ENCODE data around the gene SUGP1.
"Not testable (repeated sequence)": the region's sequence is repeated elsewhere in the genome, so short reads cannot be mapped to it uniquely, and the experiment has no call there.

The SUGP1 gene

DNA sequence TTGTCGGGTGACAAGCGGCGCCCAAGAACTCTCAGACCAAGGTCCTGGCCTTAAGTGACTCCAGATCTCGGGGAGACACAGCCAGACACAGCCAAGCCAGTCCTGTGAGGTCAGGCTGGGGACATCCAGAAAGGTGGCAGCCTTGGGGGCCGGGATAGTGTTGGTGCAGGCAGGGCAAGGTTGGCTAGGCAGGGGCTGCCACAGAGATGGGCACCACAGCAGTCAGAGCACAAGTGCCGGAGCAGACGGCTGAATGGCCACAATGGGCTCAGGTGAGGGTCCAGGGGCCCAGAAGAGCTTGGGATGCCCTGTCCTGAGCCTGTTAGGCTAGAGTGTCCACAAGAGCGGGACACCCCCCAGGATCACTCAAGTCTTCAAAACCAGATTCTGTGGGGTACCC, 32.5 kb upstream of the SUGP1 start:
- H3K9me3 ChIP-seq (ENCODE audit: control insufficient read depth, insufficient read depth, low read length), result no peaks in the 10 kb centered on the region
- H3K4me1 ChIP-seq (ENCODE audit: control insufficient read depth, insufficient read depth, low read length), result no peaks in the 10 kb centered on the region
- no peak overlapping the region for H3K4me3 ChIP-seq (ENCODE audit: low read depth, low read length)
- peaks cover 44% of the 10 kb centered on the region for H3K36me3 ChIP-seq (ENCODE audit: control insufficient read depth, insufficient read depth, low read length)
- no peaks in the 10 kb centered on the region for H3K27me3 ChIP-seq (ENCODE audit: control insufficient read depth, insufficient read depth, low read length)
- no peak overlapping the region for H3K9ac ChIP-seq (ENCODE audit: low read depth, low read length)

DNA sequence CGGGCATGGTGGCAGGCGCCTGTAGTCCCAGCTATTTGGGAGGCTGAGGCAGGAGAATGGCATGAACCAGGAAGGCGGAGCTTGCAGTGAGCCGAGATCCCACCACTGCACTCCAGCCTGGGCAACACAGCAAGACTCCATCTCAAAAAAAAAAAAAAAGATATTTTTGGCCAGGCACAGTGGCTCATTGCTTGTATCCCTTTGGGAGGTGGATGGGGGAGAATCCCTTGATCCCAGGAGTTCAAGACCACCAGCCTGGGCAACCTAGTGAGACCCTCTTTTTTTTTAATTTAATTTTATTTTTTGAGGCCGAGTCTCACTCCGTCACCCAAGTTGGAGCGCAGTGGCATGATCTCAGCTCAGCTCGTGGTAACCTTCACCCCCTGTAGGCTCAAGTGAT, 30.4 kb upstream of the SUGP1 start:
- not testable (repeated sequence) for H3K9ac ChIP-seq (ENCODE audit: low read depth, low read length); H3K4me1 ChIP-seq (ENCODE audit: control insufficient read depth, insufficient read depth, low read length); H3K9me3 ChIP-seq (ENCODE audit: control insufficient read depth, insufficient read depth, low read length); H3K4me3 ChIP-seq (ENCODE audit: low read depth, low read length); H3K27me3 ChIP-seq (ENCODE audit: control insufficient read depth, insufficient read depth, low read length)
- peaks cover 45% of the 10 kb centered on the region for H3K36me3 ChIP-seq (ENCODE audit: control insufficient read depth, insufficient read depth, low read length)

DNA sequence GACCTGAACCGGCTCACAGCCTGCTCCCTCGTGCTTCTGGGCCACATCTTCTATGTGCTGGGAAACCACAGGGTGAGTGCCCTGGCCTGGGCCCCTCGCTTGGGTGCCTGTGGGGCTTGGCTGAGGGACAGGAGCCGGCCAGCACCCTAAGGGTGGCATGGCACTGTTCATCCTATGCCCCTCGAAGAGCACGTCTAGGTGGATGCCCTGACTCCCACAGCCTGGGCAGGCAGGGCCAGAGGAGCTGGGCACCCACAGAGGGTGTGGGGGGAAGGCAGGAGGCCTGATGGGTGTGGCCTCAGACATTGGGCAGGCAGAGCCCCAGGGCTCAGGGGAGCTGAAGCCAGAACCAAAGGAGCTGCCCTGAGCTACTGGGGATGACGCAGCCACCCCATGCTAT, 29.1 kb upstream of the SUGP1 start:
- Histone ChIP-seq H3K9ac (ENCODE audit: low read depth, low read length) (no peak overlapping the region), H3K27me3 (ENCODE audit: control insufficient read depth, insufficient read depth, low read length) (no peaks in the 10 kb centered on the region), H3K36me3 (ENCODE audit: control insufficient read depth, insufficient read depth, low read length) (peaks cover 45% of the 10 kb centered on the region), H3K9me3 (ENCODE audit: control insufficient read depth, insufficient read depth, low read length) (no peaks in the 10 kb centered on the region), H3K4me1 (ENCODE audit: control insufficient read depth, insufficient read depth, low read length) (no peaks in the 10 kb centered on the region), H3K4me3 (ENCODE audit: low read depth, low read length) (no peak overlapping the region)

DNA sequence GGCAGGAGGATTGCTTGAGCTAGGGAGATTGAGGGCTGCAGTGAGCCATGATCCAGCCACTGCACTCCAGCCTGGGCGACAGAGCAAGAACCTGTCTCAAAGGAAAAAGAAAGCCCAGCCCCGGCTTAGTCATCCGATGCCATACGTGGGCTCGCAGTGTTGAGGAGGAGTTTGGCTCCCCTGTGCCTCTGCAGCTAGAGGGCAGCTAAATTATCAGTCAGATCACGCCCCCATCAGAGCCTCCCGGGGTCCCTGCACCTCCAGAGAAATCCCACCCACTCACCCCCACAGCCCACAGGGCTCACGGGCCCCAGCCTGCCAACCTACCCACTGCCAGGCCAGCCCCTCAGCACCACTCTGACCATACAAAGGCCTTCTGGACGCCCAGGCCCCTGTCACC, 28.0 kb upstream of the SUGP1 start:
- peaks cover 51% of the 10 kb centered on the region for H3K36me3 ChIP-seq (ENCODE audit: control insufficient read depth, insufficient read depth, low read length)
- no peaks in the 10 kb centered on the region for H3K27me3 ChIP-seq (ENCODE audit: control insufficient read depth, insufficient read depth, low read length)
- H3K9ac ChIP-seq (ENCODE audit: low read depth, low read length), result no peak overlapping the region
- no peak overlapping the region for H3K4me3 ChIP-seq (ENCODE audit: low read depth, low read length)
- no peaks in the 10 kb centered on the region for H3K4me1 ChIP-seq (ENCODE audit: control insufficient read depth, insufficient read depth, low read length)
- H3K9me3 ChIP-seq (ENCODE audit: control insufficient read depth, insufficient read depth, low read length), result no peaks in the 10 kb centered on the region

DNA sequence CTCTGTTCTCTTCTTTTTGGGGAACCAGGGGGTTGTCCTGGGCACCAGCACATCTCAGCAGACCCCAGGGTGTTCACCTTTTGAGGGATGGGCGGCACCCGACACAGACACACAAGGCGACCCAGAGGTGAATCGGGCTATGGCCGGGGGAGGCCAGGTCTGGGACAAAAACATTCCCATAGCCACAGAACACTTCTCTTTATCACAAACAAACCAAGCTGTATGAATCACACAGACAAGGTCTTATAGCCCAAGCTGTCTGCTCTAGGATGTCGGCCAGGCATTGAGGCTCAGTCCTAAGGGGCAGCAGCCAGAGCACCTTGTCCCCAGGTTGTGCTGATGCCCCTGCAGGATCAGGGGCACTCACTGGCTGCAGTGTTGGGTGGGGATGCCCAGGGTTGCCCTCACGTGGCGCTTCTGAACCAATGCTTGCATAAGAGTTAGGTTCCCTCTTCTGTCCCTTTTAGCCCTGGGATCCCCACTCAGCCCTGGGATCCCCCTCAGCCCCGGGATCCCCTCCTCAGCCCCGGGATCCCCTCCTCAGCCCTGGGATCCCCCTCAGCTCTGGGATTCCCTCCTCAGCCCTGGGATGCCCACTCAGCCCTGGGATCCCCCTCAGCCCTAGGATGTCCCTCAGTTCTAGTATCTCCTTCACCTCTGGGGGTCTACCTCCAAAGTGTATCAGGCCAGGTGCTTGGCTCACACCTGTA, 27.2 kb upstream of the SUGP1 start:
- no peaks in the 10 kb centered on the region for H3K27me3 ChIP-seq (ENCODE audit: control insufficient read depth, insufficient read depth, low read length)
- H3K9me3 ChIP-seq (ENCODE audit: control insufficient read depth, insufficient read depth, low read length), result no peaks in the 10 kb centered on the region
- H3K36me3 ChIP-seq (ENCODE audit: control insufficient read depth, insufficient read depth, low read length), result peaks cover 53% of the 10 kb centered on the region
- H3K4me3 ChIP-seq (ENCODE audit: low read depth, low read length), result no peak overlapping the region
- H3K9ac ChIP-seq (ENCODE audit: low read depth, low read length), result no peak overlapping the region
- H3K4me1 ChIP-seq (ENCODE audit: control insufficient read depth, insufficient read depth, low read length), result no peaks in the 10 kb centered on the region

DNA sequence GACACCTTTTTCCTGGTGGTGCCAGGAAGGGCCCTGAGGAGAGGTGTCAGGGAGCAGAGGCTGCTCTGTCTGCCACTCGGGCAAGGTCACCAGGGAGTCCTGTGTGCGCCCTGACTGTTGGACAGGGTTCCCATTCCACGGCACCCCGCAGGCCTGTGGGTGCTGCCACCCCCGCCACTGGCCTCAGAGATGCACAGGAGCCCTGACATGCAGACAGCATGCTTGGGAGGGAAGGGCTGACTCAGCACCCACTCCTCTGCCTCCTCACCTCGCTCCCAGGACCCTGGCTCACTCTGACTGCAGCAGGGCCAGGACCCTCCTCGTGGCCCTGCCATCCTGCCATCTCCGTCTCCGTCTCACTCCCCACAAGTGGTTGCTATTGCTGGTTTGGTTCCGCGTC, 25.7 kb upstream of the SUGP1 start:
- no peaks in the 10 kb centered on the region for H3K4me1 ChIP-seq (ENCODE audit: control insufficient read depth, insufficient read depth, low read length)
- no peak overlapping the region for H3K4me3 ChIP-seq (ENCODE audit: low read depth, low read length)
- no peak overlapping the region for H3K9ac ChIP-seq (ENCODE audit: low read depth, low read length)
- no peaks in the 10 kb centered on the region for H3K9me3 ChIP-seq (ENCODE audit: control insufficient read depth, insufficient read depth, low read length)
- no peaks in the 10 kb centered on the region for H3K27me3 ChIP-seq (ENCODE audit: control insufficient read depth, insufficient read depth, low read length)
- peaks cover 64% of the 10 kb centered on the region for H3K36me3 ChIP-seq (ENCODE audit: control insufficient read depth, insufficient read depth, low read length)

DNA sequence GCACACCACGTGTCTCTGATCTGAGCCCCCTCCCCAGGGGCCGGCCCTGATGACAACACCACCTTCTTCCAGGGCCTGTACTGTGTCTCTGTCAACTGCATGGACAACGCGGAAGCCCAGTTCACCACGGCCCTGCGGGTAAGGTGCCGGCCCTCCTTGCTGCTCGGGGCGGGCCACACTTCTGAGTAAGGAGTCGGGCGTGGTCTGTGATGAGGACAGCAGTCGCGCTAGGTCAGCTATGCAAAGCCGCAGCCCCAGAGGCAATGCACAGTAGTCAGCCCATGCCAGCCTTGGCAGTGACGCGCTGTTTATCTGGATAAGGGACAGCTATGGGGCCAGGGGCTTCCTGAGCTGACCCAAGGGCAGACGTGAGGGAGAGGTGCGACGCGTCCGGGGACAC, 24.9 kb upstream of the SUGP1 start:
- Histone ChIP-seq H3K36me3 (ENCODE audit: control insufficient read depth, insufficient read depth, low read length) (peaks cover 68% of the 10 kb centered on the region), H3K4me3 (ENCODE audit: low read depth, low read length) (no peak overlapping the region), H3K9me3 (ENCODE audit: control insufficient read depth, insufficient read depth, low read length) (no peaks in the 10 kb centered on the region)

DNA sequence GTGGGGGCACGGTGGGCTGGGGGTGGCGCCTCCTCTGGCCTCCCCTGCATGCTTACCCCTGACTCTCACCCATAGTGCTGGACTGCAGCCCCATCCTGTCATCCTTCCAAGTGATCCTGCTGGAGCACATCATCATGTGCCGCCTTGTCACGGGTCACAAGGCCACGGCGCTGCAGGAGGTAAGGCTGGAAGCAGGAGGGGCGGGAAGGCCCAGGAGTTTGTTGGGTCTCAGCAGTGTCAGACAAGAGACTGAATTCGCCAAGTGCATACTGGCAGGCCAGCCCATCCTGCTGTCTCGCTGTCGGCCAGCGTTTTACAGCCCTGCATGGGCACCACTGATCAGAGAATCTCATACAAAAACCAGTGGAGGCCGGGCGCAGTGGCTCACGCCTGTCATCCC, 23.5 kb upstream of the SUGP1 start:
- H3K27me3 ChIP-seq (ENCODE audit: control insufficient read depth, insufficient read depth, low read length), result no peaks in the 10 kb centered on the region
- no peak overlapping the region for H3K9ac ChIP-seq (ENCODE audit: low read depth, low read length)
- H3K36me3 ChIP-seq (ENCODE audit: control insufficient read depth, insufficient read depth, low read length), result peaks cover 62% of the 10 kb centered on the region
- H3K4me1 ChIP-seq (ENCODE audit: control insufficient read depth, insufficient read depth, low read length), result no peaks in the 10 kb centered on the region
- H3K9me3 ChIP-seq (ENCODE audit: control insufficient read depth, insufficient read depth, low read length), result no peaks in the 10 kb centered on the region
- no peak overlapping the region for H3K4me3 ChIP-seq (ENCODE audit: low read depth, low read length)

More for the DNA sequence above, 24.9 kb upstream of the SUGP1 start:
- no peak overlapping the region for H3K9ac ChIP-seq (ENCODE audit: low read depth, low read length)
- H3K4me1 ChIP-seq (ENCODE audit: control insufficient read depth, insufficient read depth, low read length), result no peaks in the 10 kb centered on the region
- no peaks in the 10 kb centered on the region for H3K27me3 ChIP-seq (ENCODE audit: control insufficient read depth, insufficient read depth, low read length)

DNA sequence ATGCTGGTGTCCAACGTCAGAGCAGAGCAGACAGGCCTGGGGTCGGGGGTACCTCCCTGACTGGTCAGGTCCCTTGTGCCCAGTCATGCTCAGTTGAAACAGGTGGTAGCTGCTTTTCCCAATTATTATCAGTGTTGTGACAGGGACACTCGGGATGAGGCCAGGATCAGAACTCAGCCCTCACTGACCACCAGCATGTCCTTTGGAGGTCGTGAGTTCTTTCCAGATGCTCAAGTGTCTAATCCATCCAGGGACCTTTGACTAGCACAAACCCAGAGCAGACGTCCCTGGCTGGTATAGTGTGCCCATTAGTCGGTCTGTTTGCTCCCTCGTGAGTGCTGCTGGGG, 22.7 kb upstream of the SUGP1 start:
- Histone ChIP-seq H3K9ac (ENCODE audit: low read depth, low read length) (no peak overlapping the region), H3K36me3 (ENCODE audit: control insufficient read depth, insufficient read depth, low read length) (peaks cover 64% of the 10 kb centered on the region), H3K4me3 (ENCODE audit: low read depth, low read length) (no peak overlapping the region), H3K27me3 (ENCODE audit: control insufficient read depth, insufficient read depth, low read length) (no peaks in the 10 kb centered on the region), H3K4me1 (ENCODE audit: control insufficient read depth, insufficient read depth, low read length) (no peaks in the 10 kb centered on the region), H3K9me3 (ENCODE audit: control insufficient read depth, insufficient read depth, low read length) (no peaks in the 10 kb centered on the region)

DNA sequence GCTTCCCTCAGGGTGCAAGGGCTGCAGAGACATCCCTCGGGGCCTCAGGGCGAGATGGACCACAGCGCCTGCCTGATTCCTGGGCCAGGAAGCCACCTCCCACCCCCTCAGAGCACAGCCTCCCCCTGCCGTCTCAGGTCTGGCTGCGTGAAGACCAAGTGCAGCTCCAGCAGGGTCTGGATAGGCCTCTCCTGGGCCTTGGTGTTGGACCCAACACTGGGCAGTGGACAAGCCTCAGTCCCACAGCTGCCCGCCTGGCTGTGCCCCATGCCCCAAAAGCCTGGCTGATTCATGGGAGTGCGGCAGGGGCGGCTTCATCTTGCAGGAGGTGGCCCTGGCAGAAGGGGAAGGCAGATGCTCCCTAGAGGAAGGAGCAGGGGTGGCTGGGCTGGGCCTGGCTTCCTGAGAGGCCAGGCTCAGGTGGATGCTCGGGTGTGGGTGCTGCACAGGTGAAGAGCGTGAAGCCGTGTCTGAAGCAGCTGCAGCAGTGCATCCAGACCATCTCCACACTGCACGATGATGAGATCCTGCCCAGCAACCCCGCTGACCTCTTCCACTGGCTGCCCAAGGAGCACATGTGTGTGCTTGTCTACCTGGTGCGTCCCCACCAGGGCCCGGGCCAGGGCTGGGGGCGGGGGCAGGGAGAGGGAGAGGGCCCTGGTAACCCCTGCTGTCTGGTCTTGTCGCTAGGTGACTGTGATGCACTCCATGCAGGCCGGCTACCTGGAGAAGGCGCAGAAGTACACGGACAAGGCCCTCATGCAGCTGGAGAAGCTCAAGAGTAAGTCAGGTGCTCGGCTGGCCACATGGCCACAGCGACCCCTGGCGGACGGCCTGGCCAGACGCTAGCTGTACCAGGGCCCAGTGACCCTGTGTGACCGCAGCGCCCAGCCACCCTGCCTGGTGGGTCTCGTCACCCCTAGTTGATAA, 22.0 kb upstream of the SUGP1 start:
- H3K4me1 ChIP-seq (ENCODE audit: control insufficient read depth, insufficient read depth, low read length), result no peaks in the 10 kb centered on the region
- H3K36me3 ChIP-seq (ENCODE audit: control insufficient read depth, insufficient read depth, low read length), result peaks cover 70% of the 10 kb centered on the region
- H3K9me3 ChIP-seq (ENCODE audit: control insufficient read depth, insufficient read depth, low read length), result no peaks in the 10 kb centered on the region
- H3K27me3 ChIP-seq (ENCODE audit: control insufficient read depth, insufficient read depth, low read length), result no peaks in the 10 kb centered on the region
- H3K4me3 ChIP-seq (ENCODE audit: low read depth, low read length), result no peak overlapping the region
- H3K9ac ChIP-seq (ENCODE audit: low read depth, low read length), result no peak overlapping the region

DNA sequence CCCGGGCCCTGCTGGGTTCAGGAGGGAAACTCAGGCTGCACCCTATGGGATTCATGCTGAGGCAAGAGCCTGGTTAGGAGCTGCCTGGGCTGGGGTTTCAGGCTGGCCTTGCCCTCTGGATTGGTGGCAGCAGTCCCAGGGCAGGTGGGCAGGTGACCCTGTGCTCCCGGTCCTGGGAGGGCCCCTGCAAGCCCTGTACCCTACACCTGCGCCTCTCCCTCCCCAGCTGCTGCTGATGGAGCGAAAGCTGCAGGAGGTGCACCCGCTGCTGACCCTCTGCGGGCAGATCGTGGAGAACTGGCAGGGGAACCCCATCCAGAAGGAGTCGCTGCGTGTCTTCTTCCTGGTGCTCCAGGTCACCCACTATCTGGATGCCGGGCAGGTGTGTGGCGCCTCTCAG, 20.7 kb upstream of the SUGP1 start:
- no peaks in the 10 kb centered on the region for H3K4me1 ChIP-seq (ENCODE audit: control insufficient read depth, insufficient read depth, low read length)
- H3K36me3 ChIP-seq (ENCODE audit: control insufficient read depth, insufficient read depth, low read length), result peaks cover 76% of the 10 kb centered on the region
- H3K9ac ChIP-seq (ENCODE audit: low read depth, low read length), result no peak overlapping the region
- H3K4me3 ChIP-seq (ENCODE audit: low read depth, low read length), result no peak overlapping the region
- no peaks in the 10 kb centered on the region for H3K27me3 ChIP-seq (ENCODE audit: control insufficient read depth, insufficient read depth, low read length)
- H3K9me3 ChIP-seq (ENCODE audit: control insufficient read depth, insufficient read depth, low read length), result no peaks in the 10 kb centered on the region

DNA sequence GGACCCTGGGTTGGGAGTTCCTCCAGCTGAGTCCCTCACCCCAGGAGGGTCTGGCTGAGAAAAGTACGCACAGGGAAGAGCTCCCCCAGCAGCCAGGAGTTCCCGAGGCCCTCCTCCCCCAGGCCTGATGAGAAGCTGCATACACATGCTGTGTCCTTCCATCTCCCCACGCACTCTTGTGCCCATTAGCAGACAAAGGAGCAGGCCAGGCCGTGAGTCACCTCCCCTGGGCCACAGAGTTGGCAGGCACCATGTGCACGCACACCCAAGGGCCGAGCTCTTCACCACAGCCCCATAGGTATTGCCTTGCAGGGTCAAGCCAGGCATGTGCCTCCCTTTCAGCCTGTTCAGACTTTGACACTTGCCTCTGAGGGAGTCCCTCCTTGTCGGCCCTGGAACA, 17.8 kb upstream of the SUGP1 start:
- peaks cover 64% of the 10 kb centered on the region for H3K36me3 ChIP-seq (ENCODE audit: control insufficient read depth, insufficient read depth, low read length)
- no peak overlapping the region for H3K9ac ChIP-seq (ENCODE audit: low read depth, low read length)
- no peaks in the 10 kb centered on the region for H3K9me3 ChIP-seq (ENCODE audit: control insufficient read depth, insufficient read depth, low read length)
- H3K4me1 ChIP-seq (ENCODE audit: control insufficient read depth, insufficient read depth, low read length), result no peaks in the 10 kb centered on the region
- no peak overlapping the region for H3K4me3 ChIP-seq (ENCODE audit: low read depth, low read length)
- H3K27me3 ChIP-seq (ENCODE audit: control insufficient read depth, insufficient read depth, low read length), result no peaks in the 10 kb centered on the region

All from iPS-15b (cell line).